Activated CD4-positive, CD25-positive, alpha-beta regulatory T cell (primary cell): ENCODE data around the gene RWDD4.

Experiments
- DNase-seq, 4 experiments: peaks; one replicate each; lab custom pipeline; 2025; lab: John Stamatoyannopoulos, UW

The RWDD4 gene

GRCh38 chr4:183659029-183659871 lies at the start of gene RWDD4, which contains the start of gene TRAPPC11:
TSS of gene RWDD4 (minus strand) at chr4:183659185. CDS start at chr4:183658952, 233 bp downstream.
TSS of gene TRAPPC11 (plus strand) at chr4:183659293. CDS start at chr4:183663868, 4,575 bp downstream.
- peak; percentile 88 to 92 (median 91) for DNase-seq

DNA sequence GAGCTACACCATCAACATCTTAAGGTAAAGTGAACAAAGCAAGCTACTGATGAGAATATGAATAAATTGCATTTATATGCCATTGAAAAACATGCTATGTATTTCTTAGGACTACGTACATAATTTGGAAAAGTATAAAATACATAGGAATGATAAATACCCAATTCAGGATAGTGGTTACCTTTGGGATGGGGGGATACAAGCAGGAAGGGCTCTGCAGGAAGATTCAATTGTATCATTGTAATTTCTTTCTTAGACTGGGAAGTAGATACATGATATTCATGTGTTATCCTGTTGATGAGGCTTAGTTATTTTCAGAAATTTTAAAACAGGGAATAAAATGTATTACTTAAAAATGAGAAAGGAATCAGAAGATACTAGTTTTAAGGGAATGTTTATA lies 43.5 kb upstream of the RWDD4 start:
- DNase-seq, result no peak

DNA sequence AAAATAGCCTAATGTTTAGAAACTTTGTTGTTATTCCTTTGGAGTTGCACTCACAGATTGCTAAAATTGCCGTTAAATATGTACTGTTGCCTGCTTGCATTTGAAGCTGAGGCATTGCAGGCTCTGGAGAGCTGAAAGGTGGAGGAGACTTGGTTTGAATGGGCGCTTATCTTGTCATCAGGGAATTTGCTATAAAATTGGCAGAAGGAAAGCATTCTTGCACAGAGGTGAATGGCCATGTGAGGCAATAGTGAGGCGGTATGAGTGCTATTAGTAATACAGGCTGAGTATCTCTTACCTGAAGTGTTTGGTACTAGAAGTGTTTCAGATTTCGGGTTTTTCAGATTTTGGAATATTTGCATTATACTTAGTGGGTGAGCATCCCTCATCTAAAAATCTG lies 41.4 kb upstream of the RWDD4 start:
- DNase-seq, result no peak

DNA sequence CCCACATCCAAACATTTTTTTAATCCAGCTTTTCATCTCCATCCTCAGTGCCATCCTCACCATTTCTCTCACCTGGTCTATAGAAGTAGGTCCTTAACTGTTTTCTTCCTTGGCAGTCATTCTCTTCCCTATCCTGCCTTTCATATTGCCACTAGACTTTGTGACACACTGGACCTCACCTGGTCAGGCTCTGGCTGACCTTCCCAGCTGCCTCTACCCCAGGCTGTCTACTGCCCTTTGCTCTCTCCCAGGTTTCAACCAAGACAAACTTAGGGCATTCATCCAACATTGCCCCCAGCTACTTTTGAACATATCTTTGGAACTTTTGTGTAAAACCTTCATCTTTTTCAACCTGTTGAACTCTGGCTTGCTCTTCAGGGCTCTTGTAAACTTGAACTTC lies 39.9 kb upstream of the RWDD4 start:
- no peak for DNase-seq

DNA sequence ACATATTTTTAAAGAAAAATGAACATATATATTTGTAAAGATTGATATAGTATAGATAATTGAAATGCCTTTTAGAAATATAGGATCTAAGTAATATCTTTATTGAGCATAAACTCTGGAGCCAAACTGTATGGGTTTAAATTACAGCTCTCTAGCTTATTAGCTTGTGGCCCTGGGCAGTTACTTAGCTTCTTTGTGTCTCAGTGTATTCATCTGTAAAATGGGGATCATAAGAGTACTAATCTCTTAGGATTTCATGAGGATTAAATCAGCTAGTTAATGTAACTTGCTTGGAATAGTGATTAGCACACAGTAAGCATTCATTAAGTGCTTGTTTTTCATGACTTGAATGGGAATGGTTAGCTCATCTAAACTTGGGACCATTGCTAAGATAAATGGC lies 32.9 kb upstream of the RWDD4 start:
- DNase-seq, result no peak

DNA sequence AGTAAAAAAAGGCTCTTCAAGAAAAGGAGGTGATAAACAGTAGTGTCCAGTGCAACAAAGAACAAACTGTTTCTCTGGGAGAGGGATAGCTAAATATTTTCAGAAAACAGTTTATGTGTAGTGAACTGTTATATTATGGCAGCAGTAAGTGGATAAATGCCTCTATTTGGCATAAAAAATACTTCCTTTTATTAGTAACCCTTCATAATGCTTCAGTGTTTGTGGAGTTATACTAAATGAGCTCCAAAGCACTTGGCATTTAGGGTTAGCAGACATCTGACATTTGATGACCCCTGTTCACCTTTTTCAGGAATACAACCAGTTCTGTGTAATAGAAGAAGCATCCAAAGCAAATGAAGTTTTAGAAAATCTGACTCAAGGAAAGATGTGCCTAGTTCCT lies 32.0 kb upstream of the RWDD4 start:
- no peak for DNase-seq

DNA sequence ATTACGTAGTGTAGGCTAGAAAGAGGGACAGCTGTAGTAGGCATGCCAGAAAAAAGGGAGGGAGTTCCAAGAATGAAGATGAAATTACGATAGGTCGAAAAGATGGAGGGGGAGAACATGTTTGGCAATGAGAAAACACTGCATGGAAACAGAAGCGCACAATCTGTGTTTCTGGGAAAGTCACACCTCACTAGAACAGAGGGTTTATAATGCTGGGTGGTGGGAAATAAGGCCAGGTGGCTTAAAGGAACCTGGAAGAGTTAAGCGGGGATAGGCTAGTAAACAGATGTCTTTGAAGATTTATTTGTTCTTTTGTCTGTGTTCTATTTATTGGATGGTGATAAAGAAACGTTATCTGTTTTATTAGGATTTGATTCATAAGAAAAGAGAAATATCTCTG lies 29.2 kb upstream of the RWDD4 start:
- no peak for DNase-seq

DNA sequence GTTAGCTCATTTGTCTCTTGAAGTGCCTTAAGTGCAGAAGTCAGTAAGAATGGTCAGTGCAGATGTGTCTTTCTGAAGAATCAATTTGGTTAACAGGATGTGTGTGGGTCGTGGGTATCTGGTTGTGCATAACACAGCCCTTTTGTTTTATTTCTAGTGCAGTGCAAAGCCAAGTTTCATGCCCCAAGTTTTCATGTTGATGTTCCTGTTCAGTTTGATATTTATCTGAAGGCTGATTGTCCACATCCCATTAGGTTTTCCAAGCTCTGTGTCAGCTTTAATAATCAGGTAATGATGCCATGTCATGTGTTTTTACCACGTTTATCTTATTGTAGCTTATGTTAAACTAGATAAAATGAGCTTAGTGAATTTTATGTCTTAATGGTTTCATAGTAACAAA lies 27.5 kb upstream of the RWDD4 start:
- no peak for DNase-seq

- no peak for DNase-seq
Observed at GRCh38 chr4:183681119-183681518, 22.1 kb upstream of the RWDD4 start.

DNA sequence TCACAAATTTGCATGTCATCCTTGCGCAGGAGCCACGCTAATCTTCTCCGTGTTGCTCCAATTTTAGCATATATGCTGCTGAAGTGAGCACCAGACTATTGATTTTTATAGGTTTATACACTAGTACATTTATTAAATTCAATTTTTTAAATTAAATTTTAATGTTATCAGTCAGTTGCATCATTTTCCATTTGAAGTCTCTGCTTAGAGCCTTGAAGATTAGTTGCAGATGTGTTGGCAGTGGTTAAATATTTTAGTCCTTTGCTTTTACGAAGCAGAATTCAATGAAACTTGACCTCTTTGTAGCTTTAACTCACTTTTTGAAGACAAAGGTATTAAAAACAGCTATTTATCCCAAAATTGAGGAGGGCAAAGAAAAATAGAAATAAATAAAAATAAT lies 16.6 kb upstream of the RWDD4 start:
- DNase-seq, result no peak

- no peak for DNase-seq
Observed at GRCh38 chr4:183674153-183674552, 15.2 kb upstream of the RWDD4 start.

GRCh38 chr4:183670960-183671555 lies 12.1 kb upstream of the RWDD4 start:
- no peak for DNase-seq

DNA sequence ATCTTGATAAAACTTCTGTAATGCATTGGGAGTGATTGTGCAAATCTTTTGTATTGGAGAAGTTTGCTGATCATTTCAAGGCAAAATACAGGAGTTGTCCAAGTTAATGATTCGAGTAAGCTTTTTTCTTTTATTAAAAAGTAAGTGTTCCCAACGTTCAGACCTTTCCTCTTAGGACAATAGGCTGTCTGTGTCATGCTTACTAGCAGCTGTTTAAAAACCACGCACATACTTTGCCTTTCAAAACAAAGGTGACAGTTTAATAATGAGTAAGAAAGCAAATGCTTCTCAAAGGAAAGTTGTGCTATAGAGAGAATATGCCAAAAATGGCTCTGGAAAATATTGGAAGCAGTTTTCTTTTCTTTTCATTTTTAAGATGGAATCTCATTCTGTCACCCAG lies 11.3 kb upstream of the RWDD4 start:
- DNase-seq, result no peak

GRCh38 chr4:183666088-183666487 lies 7.1 kb upstream of the RWDD4 start:
- no peak for DNase-seq

DNA sequence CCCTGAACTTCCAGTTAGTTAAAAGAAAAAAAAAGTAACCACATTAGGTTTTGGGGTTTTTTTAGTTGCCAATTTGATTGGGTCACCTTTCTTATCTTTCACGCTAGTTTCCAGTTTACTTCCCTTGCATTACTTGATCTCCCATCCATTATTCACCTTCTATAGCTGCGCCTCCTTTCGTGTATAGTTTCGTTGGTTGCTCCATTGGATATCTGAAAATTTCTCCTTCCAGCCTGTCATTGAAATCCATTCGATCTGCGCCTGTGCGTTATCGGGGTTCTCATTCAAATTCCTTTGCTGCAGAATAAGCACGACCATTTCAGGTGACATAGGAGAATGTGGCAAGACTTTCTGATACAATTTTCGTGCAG lies 872 bp upstream of the RWDD4 start:
- no peak for DNase-seq

- no peak for DNase-seq
Observed at GRCh38 chr4:183658362-183659028, 490 bp downstream of the RWDD4 start.

- no peak for DNase-seq
Observed at GRCh38 chr4:183657564-183657963, 1.4 kb downstream of the RWDD4 start.

- DNase-seq, result no peak
Observed at GRCh38 chr4:183645326-183645725, 13.7 kb downstream of the RWDD4 start.

- DNase-seq, result no peak
Observed at GRCh38 chr4:183639291-183639690, 19.7 kb downstream of the RWDD4 start.

GRCh38 chr4:183638436-183638835 lies 20.5 kb downstream of the RWDD4 start:
- DNase-seq, result no peak

- no peak for DNase-seq
Observed at GRCh38 chr4:183637461-183637860, 21.5 kb downstream of the RWDD4 start.

DNA sequence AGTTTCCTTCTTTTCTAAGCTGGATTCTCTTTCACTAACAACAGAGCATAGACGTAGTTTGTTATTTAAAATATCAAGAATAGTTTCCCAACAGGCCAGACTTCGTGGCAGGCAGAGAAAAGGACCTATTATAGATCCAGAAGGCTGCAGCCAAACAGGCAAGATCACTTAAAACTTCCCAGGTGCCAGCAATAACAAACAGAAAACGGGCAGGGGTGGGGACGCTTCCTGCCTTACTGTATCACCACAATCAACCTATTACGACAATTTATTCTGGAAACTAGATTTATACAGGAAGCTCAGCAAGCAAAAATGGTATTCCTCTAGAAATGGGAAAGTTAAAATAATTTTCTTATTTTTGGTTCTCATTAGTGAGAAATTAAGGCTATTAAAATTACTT lies 22.1 kb downstream of the RWDD4 start:
- no peak for DNase-seq

GRCh38 chr4:183636503-183636902 lies 22.5 kb downstream of the RWDD4 start:
- no peak for DNase-seq
